Right kidney (tissue), 9 donors: ENCODE results near the gene SERPINB3.
"Not testable (repeated sequence)": the region's sequence is repeated elsewhere in the genome, so short reads cannot be mapped to it uniquely, and the experiment has no call there.

Source experiments
- DNase-seq: peaks from one replicate; pipeline ENCODE4 v3.0.0-alpha.2; 2016
- long read RNA-seq, 8 donors: transcript quantifications; one replicate each; lab custom pipeline, GENCODE V29; 2026

SERPINB3 gene
- long read RNA-seq, donor 1, result 0 reads
- long read RNA-seq, donor 2, result 0 reads
- long read RNA-seq, donor 3, result 0 reads
- long read RNA-seq, donor 4, result 0 reads
- long read RNA-seq, donor 5, result 0 reads
- long read RNA-seq, donor 6, result 0 reads
- long read RNA-seq, donor 7, result 0 reads
- long read RNA-seq, donor 8, result 0 reads

DNA sequence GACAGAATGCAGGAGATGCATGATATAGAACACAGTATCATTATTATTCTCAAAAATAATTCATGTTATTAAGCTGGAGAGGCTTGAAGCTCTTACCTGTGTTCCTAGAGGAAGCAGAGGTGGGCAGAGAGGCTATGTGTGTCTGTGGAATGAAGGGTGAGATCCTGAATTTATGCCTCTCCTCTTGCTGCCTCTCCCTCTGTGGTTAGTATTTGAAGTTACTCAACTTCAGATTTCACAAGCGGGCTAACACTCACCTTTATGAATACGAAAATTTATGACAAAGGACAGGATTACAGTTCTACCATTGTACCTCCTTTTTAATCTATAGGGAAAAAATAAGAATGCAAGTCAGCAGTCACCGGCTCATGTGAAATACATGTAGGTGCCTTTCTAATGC lies at the start of gene SERPINB3:
TSS of gene SERPINB3 (minus strand) at position 144 of the 400 bp plus-strand sequence. CDS start 677 bp downstream, outside the sequence.
- DNase-seq, result not testable (repeated sequence)

DNA sequence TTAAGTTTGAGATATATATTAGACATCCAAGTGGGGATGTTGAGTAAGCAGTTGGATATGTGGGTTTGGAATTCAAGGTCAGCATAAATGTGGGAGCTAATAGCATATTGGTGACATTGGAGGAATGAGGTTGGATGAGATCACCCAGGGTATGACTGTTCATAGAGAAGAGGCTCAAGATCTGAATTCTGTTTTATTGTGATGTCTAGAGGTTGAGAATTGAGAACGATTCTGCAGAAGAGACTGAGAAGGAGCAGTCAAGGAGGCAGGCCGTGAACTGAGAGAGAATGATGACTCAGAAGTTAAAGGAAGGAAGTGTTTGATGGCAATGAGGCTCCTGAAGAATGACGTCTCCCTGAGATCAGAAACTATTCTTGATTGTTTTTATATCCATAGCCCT lies 47.0 kb upstream of the SERPINB3 start:
- DNase-seq, result no peak

DNA sequence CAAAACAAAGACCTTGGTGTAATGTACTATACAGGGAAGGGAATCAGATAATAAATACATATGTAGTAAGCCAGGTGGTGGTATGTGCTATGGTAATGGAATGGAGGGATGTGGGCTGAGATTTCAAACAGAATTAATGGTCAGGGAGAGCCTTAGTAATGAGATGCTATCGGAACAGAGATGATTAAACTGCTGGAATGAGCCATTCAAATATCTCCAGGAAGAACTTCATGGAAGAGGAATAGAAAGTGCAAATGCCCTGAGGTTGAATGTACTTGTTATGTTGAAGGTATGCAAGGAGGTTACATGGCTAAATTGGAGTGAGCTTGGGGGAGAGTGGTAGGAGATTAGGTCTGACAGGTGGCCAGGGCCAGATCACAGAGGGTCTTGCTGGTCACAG lies 46.1 kb upstream of the SERPINB3 start:
- DNase-seq, result no peak

DNA sequence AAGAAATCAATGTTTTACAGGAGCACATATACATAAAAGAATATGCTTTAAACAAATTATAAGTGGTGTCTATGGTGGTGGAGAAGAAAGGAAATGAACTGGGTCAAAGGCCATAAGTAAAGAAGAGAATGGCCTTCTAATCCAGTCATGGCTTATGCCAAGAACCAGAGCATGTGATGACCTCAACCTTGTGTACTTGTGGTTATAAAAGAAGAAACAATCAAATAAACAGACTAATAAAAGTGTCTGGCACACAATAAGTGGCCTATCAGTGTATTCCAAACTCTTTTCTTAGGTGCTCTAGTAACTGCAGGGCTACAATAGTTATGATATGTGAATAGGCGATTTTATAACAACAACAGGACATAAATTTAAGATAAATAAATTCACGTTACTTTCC lies 43.7 kb upstream of the SERPINB3 start:
- DNase-seq, result no peak

DNA sequence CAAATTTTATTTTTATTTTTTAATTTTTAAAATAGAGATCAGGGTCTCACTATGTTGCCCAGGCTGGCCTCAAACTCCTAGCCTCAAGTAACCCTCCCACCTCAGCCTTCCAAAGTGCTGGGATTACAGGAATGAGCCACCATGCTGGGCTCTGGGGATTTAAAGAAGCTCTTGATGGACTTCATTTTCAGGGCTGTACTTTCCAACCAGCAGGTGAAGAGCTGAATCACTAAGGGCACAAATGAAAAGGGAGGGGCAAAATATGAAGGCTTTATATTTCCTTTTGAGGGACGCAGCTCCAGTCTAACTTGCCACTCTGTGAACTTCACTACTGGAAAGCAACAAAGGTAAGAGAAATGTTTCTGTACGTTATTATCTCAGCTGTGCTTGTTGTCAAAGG lies 41.0 kb upstream of the SERPINB3 start, which contains the start of gene SERPINB11:
TSS of gene SERPINB11 (plus strand) at position 301 of the 400 bp plus-strand sequence. CDS start 7,234 bp downstream, outside the sequence.
- no peak for DNase-seq

DNA sequence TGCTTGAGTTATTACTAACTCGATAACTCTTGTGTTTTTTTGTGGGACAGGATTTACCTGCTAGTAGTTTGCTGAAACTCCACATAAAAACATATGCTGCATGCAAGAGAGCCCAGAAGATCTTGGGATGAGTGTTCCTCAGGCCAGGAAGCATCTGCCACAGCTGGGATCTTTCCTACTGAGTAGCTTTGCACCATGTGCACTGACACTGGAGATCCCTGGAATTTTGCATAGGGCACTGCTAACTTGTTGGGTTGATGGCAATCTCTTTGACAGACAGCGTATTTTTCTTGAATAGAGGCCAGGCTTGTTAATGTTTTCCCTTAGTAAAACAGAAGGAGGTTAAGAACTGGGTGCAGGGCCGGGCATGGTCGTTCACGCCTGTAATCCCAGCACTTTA lies 40.3 kb upstream of the SERPINB3 start:
- no peak for DNase-seq

DNA sequence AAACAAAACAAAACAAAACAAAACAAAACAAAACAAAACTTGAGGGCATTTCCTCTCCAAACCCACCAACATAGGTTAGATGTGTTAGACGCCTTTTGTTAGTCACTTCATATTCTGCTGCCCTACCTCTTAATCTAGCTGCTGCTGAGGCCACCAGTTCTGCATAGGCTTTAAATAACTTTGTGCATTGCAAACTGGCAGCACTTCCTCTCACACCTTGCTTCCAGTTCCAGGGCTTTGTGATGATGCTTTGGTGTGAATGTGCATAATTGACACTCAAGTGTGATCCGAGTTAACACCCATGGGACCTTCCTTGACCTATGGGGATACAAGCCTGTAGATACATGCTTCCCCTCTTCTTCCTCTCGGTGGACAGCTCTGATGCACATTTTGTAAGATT lies 38.8 kb upstream of the SERPINB3 start:
- DNase-seq, result no peak

DNA sequence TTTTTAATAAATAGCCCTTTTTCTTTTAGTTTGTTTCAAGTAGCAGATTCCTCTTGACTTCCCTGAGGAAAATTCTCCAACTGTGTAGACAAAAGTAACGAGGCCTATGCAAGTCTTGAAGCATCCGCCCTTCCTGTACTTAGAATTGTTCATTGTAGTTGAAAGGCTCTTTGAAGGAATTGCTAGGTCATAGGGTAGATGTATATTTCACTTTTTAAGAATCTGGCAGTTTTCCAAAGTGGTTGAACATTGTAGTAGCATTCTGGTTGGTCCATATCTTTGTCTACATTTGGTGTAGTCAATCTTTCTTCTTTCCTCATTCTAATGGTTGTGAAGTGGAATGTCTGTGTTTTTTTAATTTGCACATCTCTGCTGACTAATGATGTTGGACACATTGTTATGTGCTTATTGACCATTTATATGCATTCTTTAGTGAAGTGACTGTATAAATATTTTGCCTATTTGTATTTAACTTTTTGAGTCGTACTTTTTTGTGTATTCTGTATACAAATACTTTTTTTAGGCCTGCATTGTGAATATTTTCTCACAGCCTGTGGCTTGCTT lies 35.5 kb upstream of the SERPINB3 start:
- DNase-seq, result no peak

DNA sequence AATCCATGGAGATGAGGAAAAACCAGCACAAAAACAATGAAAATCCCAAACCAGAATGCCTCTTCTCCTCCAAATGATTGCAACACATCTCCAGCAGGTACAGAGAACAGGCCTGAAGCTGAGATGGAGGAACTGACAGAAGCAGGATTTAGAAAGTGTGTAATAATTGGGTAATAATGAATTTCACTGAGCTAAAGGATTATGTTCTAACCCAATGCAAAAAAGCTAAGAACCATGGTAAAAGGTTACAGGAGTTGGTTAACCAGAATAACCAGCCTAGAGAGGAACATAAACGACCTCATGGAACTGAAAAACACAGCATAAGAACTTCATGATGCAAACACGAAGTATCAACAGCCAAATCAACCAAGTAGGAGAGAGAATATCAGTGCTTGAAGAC lies 27.4 kb upstream of the SERPINB3 start:
- no peak for DNase-seq

DNA sequence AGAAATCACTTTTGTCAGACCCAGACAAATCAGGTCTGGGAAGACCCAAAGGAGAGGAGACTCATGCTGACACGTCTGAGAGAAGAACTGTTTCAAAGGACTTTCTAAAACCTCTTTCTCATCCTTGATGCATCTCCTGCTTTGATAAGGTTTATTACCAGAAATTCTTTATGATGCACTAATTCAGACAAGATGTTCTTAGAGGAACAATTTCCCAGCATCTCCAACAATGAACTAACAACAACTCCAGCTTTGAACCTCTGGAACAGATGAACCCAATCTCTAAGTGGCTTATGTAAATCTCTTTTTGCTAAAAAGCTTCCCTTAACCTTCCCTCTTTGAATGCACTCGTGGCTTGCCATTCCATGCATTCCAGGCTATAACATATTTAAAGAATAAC lies 25.2 kb upstream of the SERPINB3 start:
- no peak for DNase-seq

DNA sequence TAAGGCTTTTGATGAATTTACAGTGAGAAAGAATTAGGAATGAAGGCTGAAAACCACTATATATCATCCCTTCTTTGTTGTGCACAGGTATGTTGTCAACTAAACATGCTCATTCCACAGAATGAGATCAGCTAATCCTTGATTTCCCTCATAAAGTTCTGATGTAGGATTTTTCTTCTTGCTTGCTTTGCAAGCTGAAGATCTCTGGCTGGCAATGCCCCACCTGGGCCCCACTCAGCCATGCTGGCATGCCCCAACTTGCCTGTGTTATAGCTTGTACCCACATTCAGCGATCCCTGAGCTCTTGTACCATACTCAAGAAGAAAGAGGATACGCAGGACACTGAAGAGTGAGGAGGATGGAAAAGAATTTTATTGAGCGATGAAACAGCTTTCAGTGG lies 23.0 kb upstream of the SERPINB3 start:
- no peak for DNase-seq

DNA sequence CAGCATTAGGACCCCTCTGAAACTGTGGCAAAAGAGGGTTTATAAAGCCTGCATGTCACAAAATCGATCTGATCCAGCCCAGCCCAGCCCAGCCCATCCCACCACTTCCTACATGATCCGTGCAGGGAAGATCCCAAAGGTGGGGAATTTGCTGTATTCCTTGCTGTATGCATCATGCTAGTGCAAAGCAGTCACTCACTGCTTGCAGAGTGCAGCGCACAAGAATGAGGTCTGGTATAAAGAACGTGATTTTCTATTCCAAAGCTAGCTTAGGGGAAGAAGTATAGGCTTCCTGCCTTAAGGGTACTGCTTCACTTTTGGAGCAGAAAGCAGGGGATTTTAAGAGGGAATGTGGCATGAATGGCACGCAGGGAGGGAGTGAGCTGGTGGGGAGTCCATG lies 22.2 kb upstream of the SERPINB3 start:
- no peak for DNase-seq

DNA sequence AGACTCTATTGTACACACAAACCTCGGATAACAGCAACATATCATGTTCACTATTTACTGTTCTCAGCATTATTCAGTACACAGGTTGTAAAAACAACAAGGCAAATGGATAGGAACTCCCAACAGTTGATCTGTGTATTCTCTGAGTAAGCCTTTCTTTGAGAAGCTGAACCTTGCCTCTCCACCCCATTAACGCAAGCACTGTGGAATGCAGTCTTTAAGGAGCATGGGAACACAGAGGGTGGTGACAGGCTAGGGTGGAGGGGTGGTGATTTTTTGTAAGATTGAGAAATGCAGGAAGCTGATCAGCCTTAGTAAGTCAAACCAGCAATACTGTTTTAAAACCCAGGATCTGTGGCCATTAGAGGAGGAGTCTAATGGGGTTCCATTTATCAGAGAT lies 21.5 kb upstream of the SERPINB3 start:
- DNase-seq, result no peak

DNA sequence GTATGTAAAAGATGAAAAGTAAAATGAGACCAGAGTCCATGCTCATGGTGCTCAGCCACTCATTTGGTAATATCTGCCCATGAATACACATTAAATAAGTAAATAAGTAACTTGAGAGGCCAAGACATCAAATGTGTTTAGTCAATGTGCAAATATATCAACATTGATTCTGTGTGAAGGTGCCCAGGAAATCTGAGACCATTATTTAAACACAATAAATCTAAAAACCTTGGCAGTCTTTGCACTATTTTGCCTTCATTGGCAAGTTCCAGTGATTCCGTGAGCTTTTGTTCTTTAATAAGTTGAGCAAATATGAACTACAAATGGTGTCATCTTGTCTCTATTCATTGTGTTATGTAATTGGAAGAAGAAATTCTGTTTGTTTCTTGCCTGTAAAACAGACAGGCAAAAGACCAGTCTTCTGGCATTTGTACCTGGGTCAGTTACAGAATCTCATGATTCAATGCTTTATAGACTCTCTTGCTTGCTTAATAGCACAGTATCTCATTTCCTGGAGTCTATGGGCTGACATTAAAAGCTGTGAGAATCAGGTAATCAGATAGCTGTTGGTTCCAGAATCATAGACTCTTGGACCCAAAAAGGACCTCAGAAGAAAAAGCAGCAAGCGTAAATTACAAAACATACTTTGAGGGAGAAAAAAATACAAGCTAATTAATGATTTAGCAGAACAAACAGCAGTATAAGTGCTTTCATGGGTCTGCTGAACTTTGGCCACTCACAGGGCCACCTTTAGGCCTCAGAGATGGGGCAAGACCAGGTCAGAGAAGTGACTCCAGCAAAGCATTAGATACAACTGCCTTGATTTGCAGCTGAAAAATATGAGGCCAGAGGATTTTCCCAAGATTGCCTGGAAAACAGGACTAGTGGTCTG lies 20.0 kb upstream of the SERPINB3 start:
- DNase-seq, result peak; percentile 26

DNA sequence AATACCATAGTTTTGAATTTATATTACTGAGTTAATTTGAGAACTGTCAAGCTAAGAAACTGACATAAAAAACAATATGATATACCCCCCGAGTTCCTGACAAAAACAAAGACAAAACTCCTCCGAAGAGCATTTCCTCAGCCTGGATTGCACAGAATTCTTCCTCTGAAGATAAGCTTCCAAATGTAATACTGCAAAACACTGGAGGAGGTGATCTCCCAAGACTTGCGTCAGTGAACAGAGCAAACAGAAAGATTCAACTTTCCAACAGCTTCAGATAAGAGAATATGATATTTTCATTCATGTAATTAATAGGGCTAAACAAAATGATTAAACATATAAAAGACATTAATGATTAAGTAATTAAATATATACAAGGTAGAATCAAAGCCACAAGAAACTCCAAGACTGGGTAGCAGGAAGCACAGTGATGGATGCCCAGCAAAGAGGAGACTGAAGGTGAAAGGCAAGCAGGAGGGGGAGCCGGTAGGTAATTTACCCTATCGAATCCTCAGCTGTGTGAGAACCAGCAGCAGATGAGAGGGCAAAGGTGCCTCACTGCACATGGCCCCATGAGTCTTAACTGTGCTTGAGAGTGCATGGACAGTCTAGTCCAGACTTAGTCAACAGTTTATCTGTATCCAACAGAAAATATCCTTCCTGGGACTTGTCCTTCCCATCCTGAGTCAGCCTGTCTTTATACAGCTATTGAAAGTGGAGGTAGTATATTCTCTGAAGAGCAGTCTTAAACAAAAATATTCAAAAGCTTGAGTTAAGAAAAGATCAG lies 18.3 kb upstream of the SERPINB3 start:
- DNase-seq, result no peak

DNA sequence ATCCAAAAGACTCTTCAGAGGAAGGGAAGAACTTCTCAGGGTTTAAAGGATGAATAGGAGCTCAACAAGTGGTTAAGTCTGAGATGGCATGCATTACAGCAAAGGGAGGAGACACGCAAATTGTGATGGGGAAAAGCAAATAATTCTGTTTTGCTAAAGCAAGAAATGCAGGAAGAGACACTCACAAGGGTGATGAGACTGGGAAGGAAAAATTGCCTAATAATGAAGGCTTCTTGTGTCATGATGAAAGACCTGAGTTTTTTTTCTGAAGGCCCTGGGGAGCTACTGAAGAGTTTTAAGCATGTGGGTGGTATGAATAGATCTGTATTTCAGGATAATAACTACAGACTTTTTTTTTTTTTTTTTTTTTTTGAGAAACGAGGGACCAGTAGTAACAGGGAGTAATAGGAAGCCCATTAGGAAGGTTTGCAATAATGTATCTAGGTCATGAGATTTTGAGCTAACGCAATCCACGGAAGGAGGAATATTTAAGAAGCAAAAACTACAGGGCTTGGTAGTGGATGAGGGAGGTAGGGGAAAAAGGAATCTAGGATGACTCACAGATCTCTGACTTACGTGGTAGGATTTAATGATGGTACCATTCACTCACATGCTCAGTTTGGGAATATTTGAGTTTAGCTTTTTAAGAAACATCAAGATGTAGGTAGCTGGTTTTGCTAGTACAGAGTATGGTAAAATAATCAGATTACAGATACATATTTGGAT lies 16.0 kb upstream of the SERPINB3 start:
- no peak for DNase-seq

DNA sequence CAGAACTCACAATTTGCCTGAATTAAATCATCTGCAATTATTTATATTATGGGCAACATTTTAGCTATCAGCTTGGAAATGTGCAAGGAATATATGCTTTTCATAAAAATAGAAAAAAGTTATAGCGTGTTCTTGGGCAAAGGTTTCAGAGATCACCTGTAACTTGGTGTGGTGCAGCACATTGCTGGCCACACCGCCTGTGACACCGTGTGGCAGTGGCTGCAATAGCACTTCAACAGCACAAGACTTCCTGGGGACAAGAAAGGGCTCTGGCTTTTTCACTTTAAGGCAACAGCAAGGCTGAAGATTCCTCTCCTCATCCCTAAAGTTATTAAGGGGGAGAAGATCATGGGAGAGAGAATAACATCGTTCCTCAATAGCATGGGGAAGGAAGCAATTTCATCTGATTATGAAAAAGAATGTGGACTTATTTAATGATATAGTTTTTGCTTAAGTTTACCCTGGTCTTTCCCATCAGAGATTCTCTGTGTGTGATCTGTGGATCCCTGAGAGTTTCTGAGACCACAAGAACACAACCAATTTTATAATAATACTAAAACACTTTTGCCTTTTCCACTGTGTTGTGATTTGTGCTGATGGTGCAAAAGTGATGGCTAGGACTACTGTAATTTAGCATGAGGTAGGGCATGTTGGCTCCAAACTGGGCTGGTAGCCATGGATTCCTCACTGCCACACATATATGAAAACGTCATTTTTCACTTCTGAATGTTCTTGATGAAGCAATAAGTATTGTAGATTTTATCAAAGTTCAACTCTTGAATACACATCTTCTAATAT lies 15.0 kb upstream of the SERPINB3 start:
- DNase-seq, result no peak

DNA sequence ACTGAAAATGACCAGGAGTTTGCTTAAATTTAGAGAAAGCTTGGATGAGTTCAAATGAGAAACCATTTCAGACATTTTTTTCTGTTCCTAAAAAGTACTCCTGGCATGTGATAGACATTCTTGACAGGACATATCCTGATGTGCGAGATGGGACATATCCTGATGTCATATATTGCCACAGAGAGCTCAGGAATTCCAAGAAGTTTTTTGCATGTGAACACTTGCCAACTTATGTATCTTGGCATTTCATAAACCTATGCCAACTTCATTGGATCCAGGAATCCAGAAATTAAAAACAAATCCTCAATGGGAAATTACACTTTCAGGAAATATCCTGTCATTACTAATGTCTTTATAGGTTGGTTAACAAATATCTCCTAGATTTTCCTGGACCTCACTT lies 2.9 kb upstream of the SERPINB3 start:
- no peak for DNase-seq

DNA sequence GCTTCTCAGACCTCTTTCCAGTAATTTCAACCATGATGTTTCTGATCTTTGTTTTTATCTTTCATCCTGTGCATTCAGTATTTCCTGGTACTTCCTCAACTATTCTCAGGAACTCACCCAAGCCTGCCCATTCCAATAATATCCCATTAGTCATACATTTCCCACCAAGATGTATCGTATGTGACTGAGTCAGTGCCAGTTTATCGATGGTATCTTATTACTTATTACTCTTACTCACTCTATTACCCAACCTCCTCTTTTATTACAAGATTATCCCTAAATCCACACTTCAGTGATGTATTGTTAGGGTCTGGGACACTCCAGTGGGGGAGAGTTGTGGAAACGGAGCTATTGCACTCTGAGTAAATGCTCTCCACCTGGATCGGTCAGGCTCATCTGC lies 2.8 kb downstream of the SERPINB3 start:
- DNase-seq, result not testable (repeated sequence)

DNA sequence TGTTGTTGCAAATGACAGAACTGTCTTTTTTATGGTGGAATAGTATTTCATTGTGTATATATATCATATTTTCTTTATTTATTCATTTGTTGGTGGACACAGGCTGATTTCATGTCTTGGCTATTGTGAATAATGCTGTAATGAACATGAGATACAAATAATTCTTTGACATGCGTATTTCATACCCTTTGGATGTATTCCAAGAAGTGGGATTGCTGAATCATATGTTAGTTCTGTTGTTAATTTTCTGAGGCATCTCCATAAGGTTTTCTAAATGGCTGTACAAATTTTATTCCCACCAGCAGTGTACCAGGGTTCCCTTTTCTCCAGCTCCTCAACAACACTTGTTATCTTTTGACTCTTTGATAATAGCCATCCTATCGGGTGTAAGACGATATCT lies 11.4 kb downstream of the SERPINB3 start:
- not testable (repeated sequence) for DNase-seq

DNA sequence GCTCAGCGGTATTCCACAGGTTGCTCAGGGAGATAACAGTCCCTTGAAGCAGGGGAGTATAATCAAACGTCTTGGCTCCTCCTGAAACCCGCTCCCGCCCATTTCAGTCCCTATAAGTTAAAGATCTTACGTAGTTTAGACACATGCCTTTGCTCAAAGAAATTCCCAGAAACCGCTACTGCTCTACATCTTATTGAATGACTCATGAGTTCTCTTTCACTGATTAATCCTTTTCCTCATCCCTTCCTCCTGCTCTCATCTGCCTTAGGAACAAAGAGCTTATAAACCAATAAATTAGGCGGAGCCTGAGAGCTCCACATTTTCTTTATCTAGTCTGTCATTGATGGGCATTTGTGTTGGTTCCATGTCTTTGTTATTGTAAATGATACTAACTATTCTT lies 13.5 kb downstream of the SERPINB3 start:
- no peak for DNase-seq
